C4-2B (cell line): ENCODE data around the gene ITGA11.

Source experiments
- H3K27ac ChIP-seq: fragments of 450-650 bp; 2 replicates; pipeline ENCODE4 v1.5.1; 2017
- CTCF ChIP-seq: fragments of 450-650 bp; conservative IDR thresholded peaks from 2 replicates; pipeline ENCODE4 v1.5.1; 2017; ENCODE audit warnings: mild to moderate bottlenecking
- ZFX ChIP-seq: fragments of 450-650 bp; IDR thresholded peaks from 2 replicates; pipeline ENCODE4 v1.6.1; 2017

Gene ITGA11

GRCh38 chr15:68417897-68418296 is 14.1 kb downstream of the ITGA11 start:
- no peak overlapping the region for H3K27ac ChIP-seq
- TF ChIP-seq ZFX, result no peak
- TF ChIP-seq CTCF, result no peak

- TF ChIP-seq CTCF (no peak), ZFX (no peak)
- H3K27ac ChIP-seq, result no peak overlapping the region
Measured at GRCh38 chr15:68417051-68417450, 14.9 kb downstream of the ITGA11 start.

- H3K27ac ChIP-seq, result no peak overlapping the region
Measured at GRCh38 chr15:68416158-68416535, 15.8 kb downstream of the ITGA11 start.

GRCh38 chr15:68415501-68416157 is 16.3 kb downstream of the ITGA11 start:
- TF ChIP-seq ZFX (no peak), CTCF (no peak)
- H3K27ac ChIP-seq, result no peak overlapping the region

More at GRCh38 chr15:68416158-68416535, 15.8 kb downstream of the ITGA11 start:
- TF ChIP-seq CTCF, result no peak
- no peak for TF ChIP-seq ZFX

GRCh38 chr15:68415061-68415460 is 16.9 kb downstream of the ITGA11 start:
- TF ChIP-seq CTCF (no peak), ZFX (no peak)
- no peak overlapping the region for H3K27ac ChIP-seq

GRCh38 chr15:68414591-68414990 is 17.4 kb downstream of the ITGA11 start:
- H3K27ac ChIP-seq, result no peak overlapping the region
- TF ChIP-seq ZFX, result no peak
- no peak for TF ChIP-seq CTCF

- H3K27ac ChIP-seq, result no peak overlapping the region
- no peak for TF ChIP-seq CTCF
- TF ChIP-seq ZFX, result no peak
Measured at GRCh38 chr15:68414206-68414555, 17.8 kb downstream of the ITGA11 start.
